ENCODE results near the gene DLG2. TPM values are rescaled to one million over a fixed set of nuclear protein-coding genes. Genes with fewer than 3 reads are reported as not detected.

The DLG2 gene
- total RNA-seq, 1 donor from 2014 or later, result 5.1 TPM

- DNase-seq (ENCODE audit: low spot score), result no peak
- no peak overlapping the region for H3K4me3 Mint-ChIP-seq (ENCODE audit: unreplicated experiment)
- no peaks in the 10 kb centered on the region for H3K9me3 Mint-ChIP-seq (ENCODE audit: unreplicated experiment)
- peaks cover 1% of the 10 kb centered on the region for H3K27me3 Mint-ChIP-seq (ENCODE audit: unreplicated experiment)
- H3K36me3 Mint-ChIP-seq (ENCODE audit: low read depth, unreplicated experiment), result no peaks in the 10 kb centered on the region
- peak; percentile 48 for TF ChIP-seq CTCF (IDR thresholded peaks at IDR 0.05; ENCODE audit: unreplicated experiment)
- no peak overlapping the region for H3K27ac Mint-ChIP-seq (ENCODE audit: unreplicated experiment)
- peaks cover 16% of the 10 kb centered on the region for H3K4me1 Mint-ChIP-seq (ENCODE audit: unreplicated experiment)
Observed at GRCh38 chr11:84564867-84565184, 1062.3 kb downstream of the DLG2 start.

GRCh38 chr11:84564180-84564866 lies 1062.8 kb downstream of the DLG2 start:
- Mint-ChIP-seq H3K27ac (ENCODE audit: unreplicated experiment) (no peak overlapping the region), H3K27me3 (ENCODE audit: unreplicated experiment) (peaks cover 1% of the 10 kb centered on the region), H3K4me1 (ENCODE audit: unreplicated experiment) (peaks cover 16% of the 10 kb centered on the region), H3K9me3 (ENCODE audit: unreplicated experiment) (no peaks in the 10 kb centered on the region), H3K4me3 (ENCODE audit: unreplicated experiment) (no peak overlapping the region), H3K36me3 (ENCODE audit: low read depth, unreplicated experiment) (no peaks in the 10 kb centered on the region)
- TF ChIP-seq CTCF (IDR thresholded peaks at IDR 0.05; ENCODE audit: unreplicated experiment), result peak; percentile 97
- DNase-seq (ENCODE audit: low spot score), result peak; percentile 57

- Mint-ChIP-seq H3K36me3 (ENCODE audit: low read depth, unreplicated experiment) (no peaks in the 10 kb centered on the region), H3K27me3 (ENCODE audit: unreplicated experiment) (peaks cover 2% of the 10 kb centered on the region), H3K27ac (ENCODE audit: unreplicated experiment) (no peak overlapping the region), H3K9me3 (ENCODE audit: unreplicated experiment) (no peaks in the 10 kb centered on the region), H3K4me3 (ENCODE audit: unreplicated experiment) (no peak overlapping the region), H3K4me1 (ENCODE audit: unreplicated experiment) (peaks cover 16% of the 10 kb centered on the region)
- DNase-seq (ENCODE audit: low spot score), result no peak
- TF ChIP-seq CTCF (IDR thresholded peaks at IDR 0.05; ENCODE audit: unreplicated experiment), result no peak
Observed at GRCh38 chr11:84563356-84563755, 1063.8 kb downstream of the DLG2 start.

- no peaks in the 10 kb centered on the region for H3K4me1 Mint-ChIP-seq (ENCODE audit: unreplicated experiment)
- H3K27me3 Mint-ChIP-seq (ENCODE audit: unreplicated experiment), result peaks cover 2% of the 10 kb centered on the region
- no peak overlapping the region for H3K4me3 Mint-ChIP-seq (ENCODE audit: unreplicated experiment)
- TF ChIP-seq CTCF (IDR thresholded peaks at IDR 0.05; ENCODE audit: unreplicated experiment), result no peak
- H3K9me3 Mint-ChIP-seq (ENCODE audit: unreplicated experiment), result no peaks in the 10 kb centered on the region
- no peak overlapping the region for H3K27ac Mint-ChIP-seq (ENCODE audit: unreplicated experiment)
- DNase-seq (ENCODE audit: low spot score), result no peak
- no peaks in the 10 kb centered on the region for H3K36me3 Mint-ChIP-seq (ENCODE audit: low read depth, unreplicated experiment)
Observed at GRCh38 chr11:84560206-84560605, 1066.9 kb downstream of the DLG2 start.

GRCh38 chr11:84558085-84558905 lies 1068.8 kb downstream of the DLG2 start:
- peak; percentile 26 for DNase-seq (ENCODE audit: low spot score)
- H3K9me3 Mint-ChIP-seq (ENCODE audit: unreplicated experiment), result no peaks in the 10 kb centered on the region
- no peaks in the 10 kb centered on the region for H3K36me3 Mint-ChIP-seq (ENCODE audit: low read depth, unreplicated experiment)
- H3K4me3 Mint-ChIP-seq (ENCODE audit: unreplicated experiment), result no peak overlapping the region
- no peak overlapping the region for H3K27ac Mint-ChIP-seq (ENCODE audit: unreplicated experiment)
- peaks cover 2% of the 10 kb centered on the region for H3K27me3 Mint-ChIP-seq (ENCODE audit: unreplicated experiment)
- TF ChIP-seq CTCF (IDR thresholded peaks at IDR 0.05; ENCODE audit: unreplicated experiment), result peak; percentile 91
- H3K4me1 Mint-ChIP-seq (ENCODE audit: unreplicated experiment), result no peaks in the 10 kb centered on the region
